OCI-LY7 (cell line): Measurements from ENCODE around the gene CES2. TPM values are rescaled to one million over a fixed set of nuclear protein-coding genes. Genes with fewer than 3 reads are reported as not detected.

ENCODE experiments used
- BruUV-seq: library from RNA; stranded (reverse); fragments of 400-500 nt; replicated peaks from 2 replicates; lab custom pipeline; 2021; lab: Mats Ljungman, UMichigan
- CTCF ChIA-PET: fragments of 300-600 bp; sonication (Branson Sonifier 250); formaldehyde crosslinking; loops from one replicate; lab custom pipeline; 2022; ENCODE audit warnings: antibody characterized with exemption; ENCODE audit not compliant: unreplicated experiment; lab: Charles Lee
- POLR2A ChIA-PET: fragments of 300-600 bp; sonication (Branson Sonifier 250); formaldehyde crosslinking; loops from one replicate; lab custom pipeline; 2022; ENCODE audit warnings: antibody characterized with exemption; lab: Charles Lee
- DNase-seq: peaks from one replicate; pipeline ENCODE4 v3.0.0-alpha.2; 2015; ENCODE audit warnings: low spot score
- H2AFZ ChIP-seq: fragments of 200-600 bp; sonication (generic), shearing (Covaris generic); 2 replicates; pipeline ENCODE4 v1.6.1; 2014; ENCODE audit warnings: mild to moderate bottlenecking, antibody characterized with exemption, low read length, moderate library complexity
- H3K27ac ChIP-seq: fragments of 200-600 bp; sonication (generic); 2 replicates; pipeline ENCODE4 v1.5.1; 2014; ENCODE audit warnings: mixed run types, low read depth, mild to moderate bottlenecking, moderate library complexity, low read length, inconsistent platforms; ENCODE audit not compliant: poor library complexity, severe bottlenecking
- H3K36me3 ChIP-seq: fragments of 200-600 bp; sonication (generic); 2 replicates; pipeline ENCODE4 v1.6.1; 2014; ENCODE audit warnings: mild to moderate bottlenecking, antibody characterized with exemption, low read length, moderate library complexity, mixed read lengths; ENCODE audit not compliant: insufficient read depth
- H3K4me1 ChIP-seq: fragments of 200-600 bp; sonication (generic); 2 replicates; pipeline ENCODE4 v1.5.1; 2014; ENCODE audit warnings: mild to moderate bottlenecking, low read length; ENCODE audit not compliant: insufficient read depth, poor library complexity, severe bottlenecking
- H3K4me2 ChIP-seq: fragments of 200-600 bp; sonication (generic); 2 replicates; pipeline ENCODE4 v1.6.1; 2014; ENCODE audit warnings: mild to moderate bottlenecking, low read length
- H3K4me3 ChIP-seq: fragments of 200-600 bp; sonication (generic); 2 replicates; pipeline ENCODE4 v1.5.1; 2014; ENCODE audit warnings: mild to moderate bottlenecking, low read depth, low read length; ENCODE audit not compliant: poor library complexity, severe bottlenecking
- H3K79me2 ChIP-seq: fragments of 200-600 bp; sonication (generic); 2 replicates; pipeline ENCODE4 v1.6.1; 2016; ENCODE audit warnings: low read depth, mild to moderate bottlenecking, low read length, moderate library complexity, mixed read lengths; ENCODE audit not compliant: insufficient read depth
- H3K9me2 ChIP-seq: fragments of 200-600 bp; sonication (generic); 2 replicates; pipeline ENCODE4 v1.6.1; 2016; ENCODE audit warnings: mild to moderate bottlenecking, low read length, mixed read lengths; ENCODE audit not compliant: insufficient read depth
- H3K9me3 ChIP-seq: fragments of 200-600 bp; sonication (generic); 2 replicates; pipeline ENCODE4 v1.6.1; 2014; ENCODE audit warnings: mild to moderate bottlenecking, mixed run types, low read length, mixed read lengths
- H4K20me1 ChIP-seq: fragments of 200-600 bp; sonication (generic); 2 replicates; pipeline ENCODE4 v1.6.1; 2014; ENCODE audit warnings: mild to moderate bottlenecking, antibody characterized with exemption, low read length, moderate library complexity, mixed read lengths; ENCODE audit not compliant: insufficient read depth
- EZH2phosphoT487 ChIP-seq: fragments of 200-600 bp; sonication (generic); IDR thresholded peaks from 2 replicates; pipeline ENCODE4 v1.6.1; 2018; ENCODE audit warnings: low read depth, borderline replicate concordance, mild to moderate bottlenecking, mixed run types, antibody characterized with exemption, low read length, moderate library complexity, mixed read lengths
- intact Hi-C: fragments of 100-400 bp; cut with micrococcal nuclease; formaldehyde crosslinking; loops from one replicate; pipeline ENCODE4 v1.10.0; 2022; ENCODE audit not compliant: unreplicated experiment
- total RNA-seq, 2 experiments: library from RNA; depleted of rRNA in 1 of 2; stranded (reverse); fragments of >200 nt in 1 of 2; shearing (Covaris generic) in 1 of 2; gene quantifications; 2 replicates each; pipeline ENCODE4 v1.2.3, GENCODE V29; 2014 to 2022
- TF ChIP-seq, protein P1 (sequence below): fragments of 200-600 bp; sonication (generic); conservative IDR thresholded peaks from 2 replicates; pipeline ENCODE4 v1.5.1; 2014; ENCODE audit warnings: mild to moderate bottlenecking, antibody characterized with exemption, low read length, moderate library complexity, mixed read lengths

CES2 gene
- total RNA-seq, 2 experiments from 2014 or later: 29.6 to 30.7 TPM

DNA sequence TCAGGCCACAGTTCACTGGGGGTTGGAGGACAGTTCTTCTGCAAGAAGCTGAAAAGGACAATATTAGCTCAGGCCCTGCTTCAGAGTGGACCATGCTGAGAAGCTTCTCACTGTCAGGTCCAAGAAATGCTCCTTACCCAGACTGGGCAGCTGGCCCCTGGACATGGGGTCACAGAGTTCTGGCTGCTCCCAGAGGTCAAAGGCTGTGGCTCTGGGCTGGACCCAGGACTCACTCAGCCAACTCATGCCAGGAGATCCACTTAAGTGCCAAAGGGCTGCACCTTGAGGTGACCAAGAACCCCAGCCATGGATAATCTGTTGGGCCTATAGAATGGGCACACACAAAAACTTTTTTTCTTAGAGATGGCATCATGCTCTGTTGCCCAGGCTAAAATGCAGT, 4.0 kb downstream of the CES2 start:
- no peak for DNase-seq
- Histone ChIP-seq H3K36me3 (peaks cover 21% of the 10 kb centered on the region; the same call in 1 of the 2 replicates), H2AFZ (no peak overlapping the region), H3K79me2 (no peaks in the 10 kb centered on the region), H3K27ac (no peak overlapping the region), H3K4me2 (no peak overlapping the region), H4K20me1 (no peaks in the 10 kb centered on the region), H3K4me1 (peaks cover 7% of the 10 kb centered on the region), H3K9me3 (no peaks in the 10 kb centered on the region), H3K4me3 (no peak overlapping the region), H3K9me2 (no peaks in the 10 kb centered on the region)
- TF ChIP-seq, protein P1, sequence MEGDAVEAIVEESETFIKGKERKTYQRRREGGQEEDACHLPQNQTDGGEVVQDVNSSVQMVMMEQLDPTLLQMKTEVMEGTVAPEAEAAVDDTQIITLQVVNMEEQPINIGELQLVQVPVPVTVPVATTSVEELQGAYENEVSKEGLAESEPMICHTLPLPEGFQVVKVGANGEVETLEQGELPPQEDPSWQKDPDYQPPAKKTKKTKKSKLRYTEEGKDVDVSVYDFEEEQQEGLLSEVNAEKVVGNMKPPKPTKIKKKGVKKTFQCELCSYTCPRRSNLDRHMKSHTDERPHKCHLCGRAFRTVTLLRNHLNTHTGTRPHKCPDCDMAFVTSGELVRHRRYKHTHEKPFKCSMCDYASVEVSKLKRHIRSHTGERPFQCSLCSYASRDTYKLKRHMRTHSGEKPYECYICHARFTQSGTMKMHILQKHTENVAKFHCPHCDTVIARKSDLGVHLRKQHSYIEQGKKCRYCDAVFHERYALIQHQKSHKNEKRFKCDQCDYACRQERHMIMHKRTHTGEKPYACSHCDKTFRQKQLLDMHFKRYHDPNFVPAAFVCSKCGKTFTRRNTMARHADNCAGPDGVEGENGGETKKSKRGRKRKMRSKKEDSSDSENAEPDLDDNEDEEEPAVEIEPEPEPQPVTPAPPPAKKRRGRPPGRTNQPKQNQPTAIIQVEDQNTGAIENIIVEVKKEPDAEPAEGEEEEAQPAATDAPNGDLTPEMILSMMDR: no peak
- no peak for TF ChIP-seq EZH2phosphoT487
- CTCF ChIA-PET: no interaction called here
- POLR2A ChIA-PET: no interaction called here
- no TSS peak for BruUV-seq
- intact Hi-C loops: no loop called here

DNA sequence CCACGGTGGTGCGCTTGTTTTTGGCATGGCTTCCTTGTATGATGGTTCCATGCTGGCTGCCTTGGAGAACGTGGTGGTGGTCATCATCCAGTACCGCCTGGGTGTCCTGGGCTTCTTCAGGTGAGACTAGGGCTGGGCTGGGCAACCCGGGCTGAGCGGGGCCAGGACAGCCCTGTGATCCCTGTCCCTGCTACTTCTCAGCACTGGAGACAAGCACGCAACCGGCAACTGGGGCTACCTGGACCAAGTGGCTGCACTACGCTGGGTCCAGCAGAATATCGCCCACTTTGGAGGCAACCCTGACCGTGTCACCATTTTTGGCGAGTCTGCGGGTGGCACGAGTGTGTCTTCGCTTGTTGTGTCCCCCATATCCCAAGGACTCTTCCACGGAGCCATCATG, 4.9 kb downstream of the CES2 start:
- POLR2A ChIA-PET: no interaction called here
- Histone ChIP-seq H3K4me1 (peaks cover 5% of the 10 kb centered on the region), H3K36me3 (peaks cover 21% of the 10 kb centered on the region; the same call in 1 of the 2 replicates), H3K79me2 (no peaks in the 10 kb centered on the region), H3K4me3 (no peak overlapping the region), H3K27ac (no peak overlapping the region), H2AFZ (no peak overlapping the region), H4K20me1 (no peaks in the 10 kb centered on the region), H3K9me3 (no peaks in the 10 kb centered on the region), H3K4me2 (no peak overlapping the region), H3K9me2 (no peaks in the 10 kb centered on the region)
- CTCF ChIA-PET: no interaction called here
- no TSS peak for BruUV-seq
- DNase-seq: no peak
- intact Hi-C loops: no loop called here
- TF ChIP-seq, protein P1: no peak
- no peak for TF ChIP-seq EZH2phosphoT487

DNA sequence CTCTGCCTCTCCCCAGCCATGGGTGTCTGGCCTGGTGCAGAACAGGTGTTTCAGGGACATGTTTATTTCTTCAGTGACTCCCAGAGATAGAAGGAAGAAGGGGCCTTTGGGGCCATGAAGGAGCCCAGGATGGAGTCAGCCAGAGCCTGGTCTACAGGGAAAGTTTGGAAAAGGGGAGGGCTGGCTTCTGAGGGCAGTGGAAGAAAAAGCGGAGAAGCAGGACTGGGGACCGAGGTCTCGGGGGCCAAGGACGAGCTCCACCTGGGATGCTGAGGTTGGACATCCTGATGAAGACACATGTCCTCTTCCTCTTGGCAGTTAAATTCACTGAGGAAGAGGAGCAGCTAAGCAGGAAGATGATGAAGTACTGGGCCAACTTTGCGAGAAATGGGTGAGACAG, 7.7 kb downstream of the CES2 start:
- Histone ChIP-seq H3K4me1 (peaks cover 5% of the 10 kb centered on the region), H3K9me3 (no peaks in the 10 kb centered on the region), H4K20me1 (no peaks in the 10 kb centered on the region), H3K27ac (no peak overlapping the region), H3K36me3 (peaks cover 21% of the 10 kb centered on the region; the same call in 1 of the 2 replicates), H3K79me2 (no peaks in the 10 kb centered on the region), H2AFZ (no peak overlapping the region), H3K4me2 (no peak overlapping the region), H3K9me2 (no peaks in the 10 kb centered on the region), H3K4me3 (no peak overlapping the region)
- intact Hi-C loops: no loop called here
- no peak for TF ChIP-seq EZH2phosphoT487
- TF ChIP-seq, protein P1: no peak
- ChIA-PET CTCF (interaction anchor here (0.5 kb wide), 1 partner anchor 290 kb away, joined by 4 read pairs; no protein-coding TSS in a partner anchor), POLR2A (interaction anchor here (0.6 kb wide), 1 partner anchor 171 kb away, joined by 3 read pairs; no protein-coding TSS in a partner anchor)
- no TSS peak for BruUV-seq
- no peak for DNase-seq
